GM19351 (cell line): ENCODE results near the gene RNF111.
"Not testable (repeated sequence)": the region's sequence is repeated elsewhere in the genome, so short reads cannot be mapped to it uniquely, and the experiment has no call there.

Experiments used
- ATAC-seq: cut with Tn5 transposase; IDR thresholded peaks from one replicate; pipeline ENCODE4 v1.9.1; 2021; ENCODE audit warnings: mild to moderate bottlenecking, moderate library complexity; ENCODE audit not compliant: unreplicated experiment

The RNF111 gene

DNA sequence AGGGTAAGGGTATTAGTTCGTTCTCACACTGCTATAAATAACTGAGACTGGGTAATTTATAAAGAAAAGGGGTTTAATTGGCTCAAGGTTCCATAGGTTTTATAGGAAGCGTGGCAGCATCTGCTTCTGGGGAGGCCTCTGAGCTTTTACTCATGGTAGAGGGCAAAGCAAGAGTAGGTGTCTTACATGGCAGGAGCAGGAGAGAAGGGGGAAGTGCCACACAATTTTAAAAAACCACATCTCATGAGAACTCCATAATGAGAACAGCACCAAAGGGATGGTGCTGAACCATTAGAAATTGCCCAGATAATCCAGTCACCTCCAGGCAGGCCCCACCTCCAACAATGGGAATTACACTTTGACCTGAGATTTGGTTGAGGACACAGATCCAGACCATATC is 12.2 kb downstream of the RNF111 start:
- no peak for ATAC-seq

DNA sequence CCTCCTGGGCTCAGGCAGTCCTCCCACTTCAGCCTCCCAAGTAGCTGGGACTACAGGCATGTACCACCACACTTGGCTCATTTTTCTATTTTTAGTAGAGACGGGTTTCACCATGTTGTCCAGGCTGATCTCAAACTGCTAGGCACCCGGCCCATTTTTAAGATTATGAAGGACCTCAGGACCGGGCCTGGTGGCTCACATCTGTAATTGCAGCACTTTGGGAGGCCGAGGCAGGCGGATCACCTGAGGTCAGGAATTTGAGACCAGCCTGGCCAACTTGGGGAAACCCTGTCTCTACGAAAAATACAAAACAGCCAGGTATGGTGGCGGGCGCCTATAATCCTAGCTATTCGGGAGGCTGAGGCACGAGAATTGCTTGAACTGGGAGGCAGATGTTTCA is 12.8 kb downstream of the RNF111 start:
- not testable (repeated sequence) for ATAC-seq

GRCh38 chr15:59001946-59002345 is 14.5 kb downstream of the RNF111 start:
- ATAC-seq, result no peak

DNA sequence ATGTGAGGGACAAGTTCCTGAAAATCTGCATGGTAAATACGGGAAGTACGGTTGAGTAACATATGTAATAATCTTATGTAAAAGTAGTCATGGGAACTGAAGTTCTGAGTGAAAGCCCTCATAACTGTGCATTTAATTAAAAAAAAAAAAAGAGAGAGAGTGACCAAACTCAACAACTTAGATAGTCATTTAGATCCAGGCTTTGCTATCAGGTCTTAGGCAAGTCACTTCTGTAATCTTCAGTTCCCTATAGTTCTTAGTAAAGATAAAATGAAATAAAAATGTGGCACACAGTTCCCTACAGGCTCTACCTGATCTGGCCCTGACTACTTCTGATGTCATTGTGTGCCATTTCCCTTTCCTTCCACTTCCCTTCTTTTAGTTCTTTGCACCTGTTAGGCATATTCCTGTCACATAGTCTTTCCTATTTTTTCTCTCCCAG is 15.0 kb downstream of the RNF111 start:
- ATAC-seq, result no peak

GRCh38 chr15:59005579-59005978 is 18.1 kb downstream of the RNF111 start:
- ATAC-seq, result no peak

GRCh38 chr15:59008086-59008485 is 20.6 kb downstream of the RNF111 start:
- no peak for ATAC-seq

- ATAC-seq, result no peak
Measured at GRCh38 chr15:59011262-59011952, 23.9 kb downstream of the RNF111 start.

- ATAC-seq, result no peak
Measured at GRCh38 chr15:59013246-59013873, 25.9 kb downstream of the RNF111 start.

DNA sequence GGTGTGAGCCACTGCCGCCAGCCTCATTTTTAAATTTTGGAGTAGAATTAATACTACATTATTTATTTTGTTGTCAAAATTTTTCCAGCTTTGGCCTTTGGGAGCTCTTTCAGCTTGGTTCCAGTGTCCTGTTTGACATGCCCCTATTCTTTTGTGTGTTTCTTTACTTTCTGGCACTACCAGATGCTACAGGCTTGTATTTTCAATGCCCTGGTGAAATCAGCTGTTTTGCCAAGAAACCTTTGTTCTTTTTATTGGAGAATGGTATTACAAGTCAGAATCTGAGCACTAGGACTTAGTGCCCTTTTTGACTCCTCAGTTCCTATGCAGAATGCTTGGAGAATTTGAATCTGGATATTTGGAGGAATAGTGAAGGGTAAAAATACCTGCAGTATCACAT is 26.6 kb downstream of the RNF111 start:
- ATAC-seq, result no peak

DNA sequence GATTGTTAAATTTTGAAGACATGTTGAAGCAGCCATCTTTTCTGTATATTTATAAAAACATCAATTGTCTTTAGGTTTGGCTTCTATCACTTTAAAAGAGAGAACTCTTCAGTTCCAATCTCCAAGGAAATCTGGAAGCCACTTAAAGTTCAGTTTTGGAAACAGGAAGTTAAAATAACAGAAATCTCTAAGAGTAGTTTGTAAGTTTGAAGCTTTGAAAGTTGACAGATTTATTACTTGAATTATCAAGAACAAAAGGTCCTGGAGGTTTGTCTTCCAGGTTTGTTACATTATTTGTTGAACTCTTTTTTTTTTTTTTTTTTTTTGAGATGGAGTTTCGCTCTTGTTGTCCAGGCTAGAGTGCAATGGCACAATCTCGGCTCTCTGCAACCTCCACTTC is 30.0 kb downstream of the RNF111 start:
- ATAC-seq, result no peak

GRCh38 chr15:59018833-59019232 is 31.4 kb downstream of the RNF111 start:
- no peak for ATAC-seq

GRCh38 chr15:59020322-59020721 is 32.9 kb downstream of the RNF111 start:
- ATAC-seq, result no peak

- ATAC-seq, result no peak
Measured at GRCh38 chr15:59022188-59022587, 34.7 kb downstream of the RNF111 start.

- ATAC-seq, result no peak
Measured at GRCh38 chr15:59026207-59026606, 38.7 kb downstream of the RNF111 start.

DNA sequence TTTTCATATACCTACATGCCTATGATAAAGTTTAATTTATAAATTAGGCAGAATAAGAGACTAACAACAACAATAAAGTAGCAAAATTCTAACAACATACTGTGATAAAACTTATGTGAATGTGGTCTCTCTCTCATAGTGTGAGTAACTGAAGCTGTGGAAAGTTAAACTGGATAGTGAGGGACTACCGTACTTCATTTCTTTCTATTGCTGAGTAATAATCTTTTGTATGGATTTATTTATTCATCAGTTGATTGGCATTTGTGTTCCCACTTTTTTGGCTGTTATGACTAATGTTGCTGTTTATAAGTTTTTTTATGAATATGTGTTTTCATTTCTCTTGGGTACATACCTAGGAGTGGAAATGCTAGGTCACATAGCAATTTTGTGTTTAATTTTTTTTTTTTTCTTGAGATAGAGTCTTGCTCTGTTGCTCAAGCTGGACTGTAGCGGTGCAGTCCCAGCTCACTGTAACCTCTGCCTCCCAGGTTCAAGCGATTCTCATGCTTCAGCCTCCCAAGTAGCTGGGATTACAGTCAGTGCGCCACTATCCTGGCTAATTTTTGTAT is 41.0 kb downstream of the RNF111 start:
- ATAC-seq, result no peak

DNA sequence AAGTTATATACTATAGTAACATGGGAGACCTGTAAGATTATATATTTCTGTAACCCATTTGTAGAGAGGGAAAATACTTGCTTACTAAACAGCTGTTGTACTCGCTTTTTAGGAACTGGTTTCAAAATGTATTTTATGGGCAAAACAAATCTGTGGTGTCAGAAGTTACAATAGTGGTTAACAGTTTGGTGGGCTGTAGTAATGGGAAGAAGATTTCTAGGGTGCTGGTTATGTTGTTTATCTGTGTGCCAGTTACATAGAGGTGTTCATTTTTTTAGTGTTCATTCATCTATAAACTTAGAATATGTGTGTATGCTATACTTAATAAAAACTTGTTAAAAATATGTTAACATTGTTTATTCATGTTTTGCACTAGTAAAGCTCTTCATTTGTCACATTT is 42.1 kb downstream of the RNF111 start:
- ATAC-seq, result no peak

GRCh38 chr15:59035201-59035600 is 47.7 kb downstream of the RNF111 start:
- ATAC-seq, result no peak

- ATAC-seq, result no peak
Measured at GRCh38 chr15:59039225-59039624, 51.8 kb downstream of the RNF111 start.

DNA sequence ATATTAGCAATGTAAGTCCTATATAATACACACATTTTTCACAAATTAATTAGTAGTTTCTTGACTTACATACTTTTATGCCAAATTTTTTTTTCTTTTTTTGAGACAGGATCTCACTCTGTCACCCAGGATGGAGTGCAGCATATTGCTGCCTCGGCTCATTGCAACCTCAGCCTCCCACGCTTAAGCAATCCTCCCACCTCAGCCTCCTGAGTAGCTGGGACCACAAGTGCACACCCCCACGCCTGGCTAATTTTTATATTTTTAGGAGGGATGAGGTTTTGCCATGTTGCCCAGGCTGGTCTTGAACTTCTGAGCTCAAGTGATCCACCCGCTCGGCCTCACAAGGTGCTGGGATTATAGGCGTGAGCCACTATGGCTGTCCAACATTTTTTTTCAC is 54.6 kb downstream of the RNF111 start:
- ATAC-seq, result no peak

GRCh38 chr15:59048897-59049296 is 61.4 kb downstream of the RNF111 start:
- no peak for ATAC-seq

GRCh38 chr15:59051873-59052861 is 64.7 kb downstream of the RNF111 start:
- ATAC-seq, result no peak
